ENCODE measurements around the gene RGS9BP. TPM values are rescaled to one million over a fixed set of nuclear protein-coding genes. Genes with fewer than 3 reads are reported as not detected.

The RGS9BP gene
- total RNA-seq, 4 donors from 2014 or later: 3.9 to 10.6 (median 6.0) TPM

DNA sequence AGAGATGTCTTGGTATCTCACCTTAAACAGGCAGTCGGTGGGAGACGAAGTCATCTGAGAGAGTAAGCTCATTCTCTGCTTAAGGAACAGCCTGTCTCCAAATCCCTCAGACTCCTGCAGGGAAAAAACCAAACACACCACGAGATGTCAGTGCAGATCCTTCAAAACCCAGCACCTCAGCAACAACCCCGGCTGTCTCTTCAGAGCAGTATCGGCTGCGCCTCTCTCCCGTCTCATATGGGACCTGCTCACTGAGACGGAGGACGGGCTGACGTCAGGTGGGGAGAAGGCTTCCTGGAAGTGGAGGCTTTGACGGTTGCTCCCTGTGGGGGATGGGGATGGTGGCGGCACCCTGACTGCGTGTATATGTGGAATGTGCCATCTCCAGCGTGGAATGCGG lies 44.3 kb upstream of the RGS9BP start:
- H3K4me3 ChIP-seq: no peak overlapping the region
- no peaks in the 10 kb centered on the region for H3K9me3 ChIP-seq
- H3K27ac ChIP-seq: no peak overlapping the region
- DNase-seq (no peak), ATAC-seq (no peak)
- in situ Hi-C loops (cut with MboI; ENCODE audit: low sequenced_read_pairs in 4 of 4): no loop called here
- no peaks in the 10 kb centered on the region for H3K27me3 ChIP-seq
- H3K36me3 ChIP-seq: peaks cover 0 to 79% of the 10 kb centered on the region in 2 donors
- H3K4me1 ChIP-seq: no peaks in the 10 kb centered on the region
- TF ChIP-seq, protein P1, sequence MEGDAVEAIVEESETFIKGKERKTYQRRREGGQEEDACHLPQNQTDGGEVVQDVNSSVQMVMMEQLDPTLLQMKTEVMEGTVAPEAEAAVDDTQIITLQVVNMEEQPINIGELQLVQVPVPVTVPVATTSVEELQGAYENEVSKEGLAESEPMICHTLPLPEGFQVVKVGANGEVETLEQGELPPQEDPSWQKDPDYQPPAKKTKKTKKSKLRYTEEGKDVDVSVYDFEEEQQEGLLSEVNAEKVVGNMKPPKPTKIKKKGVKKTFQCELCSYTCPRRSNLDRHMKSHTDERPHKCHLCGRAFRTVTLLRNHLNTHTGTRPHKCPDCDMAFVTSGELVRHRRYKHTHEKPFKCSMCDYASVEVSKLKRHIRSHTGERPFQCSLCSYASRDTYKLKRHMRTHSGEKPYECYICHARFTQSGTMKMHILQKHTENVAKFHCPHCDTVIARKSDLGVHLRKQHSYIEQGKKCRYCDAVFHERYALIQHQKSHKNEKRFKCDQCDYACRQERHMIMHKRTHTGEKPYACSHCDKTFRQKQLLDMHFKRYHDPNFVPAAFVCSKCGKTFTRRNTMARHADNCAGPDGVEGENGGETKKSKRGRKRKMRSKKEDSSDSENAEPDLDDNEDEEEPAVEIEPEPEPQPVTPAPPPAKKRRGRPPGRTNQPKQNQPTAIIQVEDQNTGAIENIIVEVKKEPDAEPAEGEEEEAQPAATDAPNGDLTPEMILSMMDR (IDR thresholded peaks at IDR 0.05 in 4 of 5, conservative IDR thresholded peaks at IDR 0.05 in 1 of 5): no peak
- TF ChIP-seq POLR2A (IDR thresholded peaks at IDR 0.05): no peak
- intact Hi-C loops (cut with DNase I; ENCODE audit: low total_unique reads): no loop called here

GRCh38 chr19:32637480-32637879 lies 38.2 kb upstream of the RGS9BP start:
- DNase-seq: no peak
- no peak for TF ChIP-seq POLR2A (IDR thresholded peaks at IDR 0.05)
- TF ChIP-seq, protein P1 (IDR thresholded peaks at IDR 0.05 in 4 of 5, conservative IDR thresholded peaks at IDR 0.05 in 1 of 5): no peak
- intact Hi-C loops (cut with DNase I; ENCODE audit: low total_unique reads): no loop called here
- Histone ChIP-seq H3K36me3 (peaks cover 5 to 84% of the 10 kb centered on the region in 2 donors), H3K27ac (no peak overlapping the region), H3K27me3 (no peaks in the 10 kb centered on the region), H3K4me3 (no peak overlapping the region), H3K9me3 (no peaks in the 10 kb centered on the region), H3K4me1 (no peaks in the 10 kb centered on the region)
- in situ Hi-C loops (cut with MboI; ENCODE audit: low sequenced_read_pairs in 4 of 4): no loop called here
- ATAC-seq: no peak

- Histone ChIP-seq H3K4me1 (no peaks in the 10 kb centered on the region), H3K27ac (no peak overlapping the region), H3K36me3 (peaks cover 5 to 91% of the 10 kb centered on the region in 2 donors), H3K9me3 (no peaks in the 10 kb centered on the region), H3K4me3 (no peak overlapping the region), H3K27me3 (no peaks in the 10 kb centered on the region)
- intact Hi-C loops (cut with DNase I; ENCODE audit: low total_unique reads): no loop called here
- TF ChIP-seq, protein P1 (IDR thresholded peaks at IDR 0.05 in 4 of 5, conservative IDR thresholded peaks at IDR 0.05 in 1 of 5): no peak
- no peak for TF ChIP-seq POLR2A (IDR thresholded peaks at IDR 0.05)
- no peak for DNase-seq
- ATAC-seq: no peak
- in situ Hi-C loops (cut with MboI; ENCODE audit: low sequenced_read_pairs in 4 of 4): no loop called here
Observed at GRCh38 chr19:32638625-32639024, 37.0 kb upstream of the RGS9BP start.

GRCh38 chr19:32642771-32643170 lies 32.9 kb upstream of the RGS9BP start:
- intact Hi-C loops (cut with DNase I; ENCODE audit: low total_unique reads): no loop called here
- DNase-seq: no peak

More at GRCh38 chr19:32642771-32643170, 32.9 kb upstream of the RGS9BP start:
- no peaks in the 10 kb centered on the region for H3K9me3 ChIP-seq
- ATAC-seq: no peak
- H3K27ac ChIP-seq: no peak overlapping the region
- in situ Hi-C loops (cut with MboI; ENCODE audit: low sequenced_read_pairs in 4 of 4): no loop called here
- TF ChIP-seq POLR2A (IDR thresholded peaks at IDR 0.05): no peak
- TF ChIP-seq, protein P1 (IDR thresholded peaks at IDR 0.05 in 4 of 5, conservative IDR thresholded peaks at IDR 0.05 in 1 of 5): no peak
- peaks cover 5 to 98% of the 10 kb centered on the region in 2 donors for H3K36me3 ChIP-seq
- H3K27me3 ChIP-seq: no peaks in the 10 kb centered on the region
- H3K4me1 ChIP-seq: peaks cover 0 to 2% of the 10 kb centered on the region in 2 donors
- no peak overlapping the region for H3K4me3 ChIP-seq

All from gastrocnemius medialis (tissue), 4 donors.